Neural progenitor cell (in vitro differentiated cells): ENCODE measurements around the gene ATP10D. TPM values are rescaled to one million over a fixed set of nuclear protein-coding genes. Genes with fewer than 3 reads are reported as not detected.

Experiments
- DNase-seq: peaks from one replicate; pipeline ENCODE4 v3.0.0-alpha.2; 2016; ENCODE audit warnings: low spot score
- H2AFZ ChIP-seq: fragments of 200-600 bp; sonication (generic); replicated peaks from 2 replicates; pipeline ENCODE4 v1.6.1; 2016; ENCODE audit warnings: antibody characterized with exemption
- H3F3A ChIP-seq: fragments of 200-600 bp; sonication (generic); 2 replicates; pipeline ENCODE4 v1.6.1; 2016; ENCODE audit warnings: antibody characterized with exemption, low read depth
- H3K27ac ChIP-seq: fragments of 200-600 bp; sonication (generic); 2 replicates; pipeline ENCODE4 v1.5.1; 2016; ENCODE audit warnings: mild to moderate bottlenecking
- H3K27me3 ChIP-seq: fragments of 200-600 bp; sonication (generic); 2 replicates; pipeline ENCODE4 v1.6.1; 2016; ENCODE audit warnings: mild to moderate bottlenecking, moderate library complexity
- H3K36me3 ChIP-seq: fragments of 200-600 bp; sonication (generic); 2 replicates; pipeline ENCODE4 v1.5.1; 2016
- H3K4me1 ChIP-seq: fragments of 200-600 bp; sonication (generic); 2 replicates; pipeline ENCODE4 v1.6.1; 2016; ENCODE audit warnings: mixed run types
- H3K4me2 ChIP-seq: fragments of 200-600 bp; sonication (generic); 2 replicates; pipeline ENCODE4 v1.6.1; 2016
- H3K4me3 ChIP-seq: fragments of 200-600 bp; sonication (generic); 2 replicates; pipeline ENCODE4 v1.5.1; 2016
- H3K79me2 ChIP-seq: fragments of 200-600 bp; sonication (generic); 2 replicates; pipeline ENCODE4 v1.6.1; 2016; ENCODE audit warnings: low read depth
- H3K9ac ChIP-seq: fragments of 200-600 bp; sonication (generic); 2 replicates; pipeline ENCODE4 v1.6.1; 2016
- H3K9me3 ChIP-seq: fragments of 200-600 bp; sonication (generic); 2 replicates; pipeline ENCODE4 v1.5.1; 2016; ENCODE audit warnings: low read depth
- H4K20me1 ChIP-seq: fragments of 200-600 bp; sonication (generic); 2 replicates; pipeline ENCODE4 v1.6.1; 2016; ENCODE audit warnings: low read depth
- H3K27ac Mint-ChIP-seq: 3 replicates; pipeline ENCODE4 v1.8.0; 2021; ENCODE audit warnings: mixed read lengths
- H3K27me3 Mint-ChIP-seq: 2 replicates; pipeline ENCODE4 v1.8.0; 2022; ENCODE audit warnings: low read depth, mild to moderate bottlenecking, inconsistent platforms, moderate library complexity, mixed read lengths; ENCODE audit not compliant: insufficient read depth
- H3K36me3 Mint-ChIP-seq: 3 replicates; pipeline ENCODE4 v1.8.0; 2021; ENCODE audit warnings: mixed read lengths
- H3K4me1 Mint-ChIP-seq: 3 replicates; pipeline ENCODE4 v1.8.0; 2021; ENCODE audit warnings: mixed read lengths
- H3K4me3 Mint-ChIP-seq: 3 replicates; pipeline ENCODE4 v1.8.0; 2021; ENCODE audit warnings: mild to moderate bottlenecking, moderate library complexity, mixed read lengths
- H3K9me3 Mint-ChIP-seq: 3 replicates; pipeline ENCODE4 v1.8.0; 2020; ENCODE audit warnings: mixed read lengths
- CTCF ChIP-seq: fragments of 200-600 bp; sonication (generic); IDR thresholded peaks from 2 replicates; pipeline ENCODE4 v1.5.1; 2017; ENCODE audit warnings: antibody characterized with exemption, mild to moderate bottlenecking
- EZH2 ChIP-seq: fragments of 200-600 bp; sonication (generic); IDR thresholded peaks from 2 replicates; pipeline ENCODE4 v1.6.1; 2017; ENCODE audit warnings: antibody characterized with exemption, mild to moderate bottlenecking, moderate library complexity
- EZH2phosphoT487 ChIP-seq: fragments of 200-600 bp; sonication (generic); IDR thresholded peaks from 2 replicates; pipeline ENCODE4 v1.6.1; 2017; ENCODE audit warnings: antibody characterized with exemption
- total RNA-seq: library from RNA; depleted of rRNA; stranded (reverse); fragments of >200 nt; gene quantifications from 2 replicates; pipeline ENCODE4 v1.2.3, GENCODE V29; 2015; ENCODE audit warnings: low replicate concordance

ATP10D gene
- total RNA-seq, 1 donor from 2014 or later = 8.1 TPM

GRCh38 chr4:47572981-47573380 lies 87.9 kb downstream of the ATP10D start:
- H3K4me1 ChIP-seq = no peaks in the 10 kb centered on the region
- no peaks in the 10 kb centered on the region for H3K36me3 ChIP-seq
- no peaks in the 10 kb centered on the region for H3K4me1 Mint-ChIP-seq
- H2AFZ ChIP-seq = no peak overlapping the region
- H3K4me3 ChIP-seq = no peak overlapping the region
- H4K20me1 ChIP-seq = no peaks in the 10 kb centered on the region
- no peaks in the 10 kb centered on the region for H3F3A ChIP-seq
- TF ChIP-seq EZH2phosphoT487 (no peak), EZH2 (no peak), CTCF (no peak)
- no peak overlapping the region for H3K4me2 ChIP-seq
- no peaks in the 10 kb centered on the region for H3K27me3 Mint-ChIP-seq
- H3K27me3 ChIP-seq = no peaks in the 10 kb centered on the region
- no peaks in the 10 kb centered on the region for H3K36me3 Mint-ChIP-seq
- DNase-seq = no peak
- no peaks in the 10 kb centered on the region for H3K9me3 Mint-ChIP-seq
- H3K9ac ChIP-seq = no peak overlapping the region
- no peak overlapping the region for H3K27ac ChIP-seq
- H3K27ac Mint-ChIP-seq = no peak overlapping the region
- no peak overlapping the region for H3K4me3 Mint-ChIP-seq
- no peaks in the 10 kb centered on the region for H3K79me2 ChIP-seq
- no peaks in the 10 kb centered on the region for H3K9me3 ChIP-seq

- DNase-seq = no peak
- Mint-ChIP-seq H3K27me3 (no peaks in the 10 kb centered on the region), H3K4me3 (no peak overlapping the region), H3K9me3 (no peaks in the 10 kb centered on the region), H3K27ac (no peak overlapping the region), H3K36me3 (no peaks in the 10 kb centered on the region), H3K4me1 (peaks cover 7% of the 10 kb centered on the region)
- Histone ChIP-seq H3K27me3 (no peaks in the 10 kb centered on the region), H3K27ac (no peak overlapping the region), H3K9me3 (no peaks in the 10 kb centered on the region), H3K4me3 (no peak overlapping the region), H2AFZ (no peak overlapping the region), H3K36me3 (no peaks in the 10 kb centered on the region), H3F3A (no peaks in the 10 kb centered on the region), H4K20me1 (no peaks in the 10 kb centered on the region), H3K9ac (no peak overlapping the region), H3K4me1 (no peaks in the 10 kb centered on the region), H3K79me2 (no peaks in the 10 kb centered on the region), H3K4me2 (no peak overlapping the region)
- TF ChIP-seq CTCF (no peak), EZH2phosphoT487 (no peak), EZH2 (no peak)
Observed at GRCh38 chr4:47577779-47578553, 92.9 kb downstream of the ATP10D start.

GRCh38 chr4:47579235-47579634 lies 94.2 kb downstream of the ATP10D start:
- Histone ChIP-seq H3K9ac (no peak overlapping the region), H4K20me1 (no peaks in the 10 kb centered on the region), H3F3A (no peaks in the 10 kb centered on the region), H3K9me3 (no peaks in the 10 kb centered on the region), H2AFZ (no peak overlapping the region), H3K79me2 (no peaks in the 10 kb centered on the region), H3K4me2 (no peak overlapping the region), H3K4me3 (no peak overlapping the region), H3K27ac (no peak overlapping the region), H3K4me1 (no peaks in the 10 kb centered on the region), H3K27me3 (no peaks in the 10 kb centered on the region), H3K36me3 (no peaks in the 10 kb centered on the region)
- TF ChIP-seq EZH2phosphoT487 (no peak), EZH2 (no peak), CTCF (no peak)
- Mint-ChIP-seq H3K27ac (no peak overlapping the region), H3K9me3 (no peaks in the 10 kb centered on the region), H3K4me1 (peaks cover 7% of the 10 kb centered on the region), H3K36me3 (no peaks in the 10 kb centered on the region), H3K4me3 (no peak overlapping the region), H3K27me3 (no peaks in the 10 kb centered on the region)
- no peak for DNase-seq
